ENCODE data around the gene TMEM270.

Gene TMEM270

DNA sequence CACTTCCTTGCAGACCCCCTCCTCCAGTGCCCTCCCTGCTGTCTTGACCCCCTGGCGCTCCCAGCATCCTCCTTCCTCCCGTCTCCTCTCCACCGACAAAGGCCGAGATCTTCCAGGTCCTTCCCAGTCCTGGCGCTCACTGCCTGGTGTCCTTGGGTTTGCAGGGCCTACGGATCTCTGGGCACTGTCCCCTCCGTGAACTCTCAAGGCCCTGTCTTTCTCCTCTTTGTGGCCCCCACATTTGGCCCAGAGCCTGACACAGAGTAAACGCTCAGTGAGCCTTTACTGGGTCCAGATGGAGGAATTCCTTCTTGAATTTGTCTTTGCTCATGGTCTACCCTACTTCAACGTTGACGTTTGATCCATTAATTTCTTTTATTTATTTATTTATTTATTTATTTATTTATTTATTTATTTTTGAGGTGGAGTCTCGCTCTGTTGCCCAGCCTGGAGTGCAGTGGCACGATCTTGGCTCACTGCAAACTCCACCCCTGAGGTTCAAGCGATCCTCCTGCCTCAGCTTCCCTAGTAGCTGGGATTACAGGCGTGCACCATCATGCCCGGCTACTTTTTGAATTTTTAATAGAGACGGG is 29.7 kb downstream of the TMEM270 start:
- DNase-seq = no peak

GRCh38 chr7:73891178-73891885 is 30.4 kb downstream of the TMEM270 start:
- no peak for DNase-seq

DNA sequence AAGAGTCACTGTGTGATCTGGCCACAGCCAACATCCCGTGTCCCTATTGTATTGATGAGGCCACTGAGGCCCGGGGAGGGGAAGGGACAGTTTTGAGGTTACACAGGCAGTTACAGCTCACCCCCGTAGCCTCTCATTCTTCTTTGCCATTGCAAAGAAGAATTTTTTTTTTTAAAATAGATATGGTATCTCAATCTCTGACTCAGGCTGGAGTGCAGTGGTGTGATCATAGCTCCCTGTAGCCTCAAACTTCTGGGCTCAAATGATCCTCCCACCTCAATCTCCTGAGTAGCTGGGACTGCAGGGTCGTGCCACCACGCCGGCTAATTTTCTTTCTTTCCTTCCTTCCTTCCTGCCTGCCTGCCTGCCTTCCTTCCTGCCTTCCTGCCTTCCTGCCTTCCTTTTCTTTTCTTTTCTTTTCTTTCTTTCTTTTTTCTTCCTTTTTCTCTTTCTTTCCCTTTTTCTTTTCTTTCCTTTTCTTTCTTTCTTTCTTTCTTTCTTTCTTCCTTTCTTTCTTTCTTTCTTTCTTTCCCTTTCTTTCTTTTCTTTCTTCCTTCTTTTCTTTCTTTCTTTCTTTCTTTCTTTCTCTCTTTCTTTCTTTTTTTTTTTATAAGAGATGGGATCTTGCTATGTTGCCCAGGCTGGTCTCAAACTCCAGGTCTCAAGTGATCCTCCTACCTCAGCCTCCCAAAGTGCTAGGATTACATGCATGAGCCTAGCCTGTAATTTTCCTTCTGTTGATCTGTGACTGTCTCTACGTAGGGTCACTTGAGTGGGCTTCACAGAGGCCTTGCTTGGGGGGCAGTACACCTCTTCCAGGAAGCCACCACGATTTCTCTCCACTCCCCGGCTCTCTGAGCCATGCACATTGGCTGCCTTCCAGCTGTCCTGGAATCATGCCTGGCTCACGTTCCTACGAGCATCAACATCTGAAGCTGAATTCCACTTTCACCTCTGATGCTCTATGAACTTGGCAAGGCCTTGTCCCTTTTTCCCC is 31.3 kb downstream of the TMEM270 start:
- DNase-seq = no peak

DNA sequence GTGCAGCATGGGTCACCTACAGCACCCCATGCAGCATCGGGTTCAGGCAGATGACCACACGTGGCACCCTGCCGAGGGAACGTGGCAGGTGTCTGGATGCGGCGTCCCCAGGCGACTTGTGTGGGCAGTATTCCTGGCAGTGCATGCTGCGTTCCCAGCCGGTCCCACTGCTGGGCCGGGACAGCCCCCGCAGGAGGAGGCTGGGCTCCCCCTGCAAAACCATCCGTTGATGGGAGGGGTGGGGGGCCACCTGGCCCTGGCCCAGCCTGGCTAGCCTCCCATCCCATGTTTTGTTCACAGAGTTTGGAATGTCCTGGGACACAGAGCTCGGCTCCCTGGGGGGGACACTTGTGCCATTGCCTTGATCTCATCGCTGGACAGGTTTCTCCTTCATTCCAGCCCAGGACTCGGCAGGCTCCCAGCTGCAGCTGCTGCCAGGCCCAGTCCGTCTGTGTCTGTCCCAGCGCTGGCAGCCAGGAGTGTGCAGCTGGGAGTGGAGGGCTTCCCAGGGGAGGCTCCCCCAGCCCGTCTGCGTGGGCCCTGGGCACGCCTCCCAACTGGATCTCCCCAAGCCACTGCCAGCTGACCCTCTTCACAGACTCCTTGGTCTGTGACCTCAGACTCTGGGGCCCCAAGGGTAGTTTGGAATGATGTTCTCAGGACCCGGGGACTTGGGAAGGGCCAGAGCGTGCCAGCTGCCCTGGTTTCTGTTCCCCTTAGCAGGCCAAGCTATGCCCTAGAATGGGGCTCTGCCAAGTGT is 32.6 kb downstream of the TMEM270 start:
- DNase-seq = no peak

GRCh38 chr7:73894166-73894565 is 33.2 kb downstream of the TMEM270 start:
- no peak for DNase-seq

GRCh38 chr7:73894733-73895551 is 34.0 kb downstream of the TMEM270 start:
- no peak for DNase-seq

DNA sequence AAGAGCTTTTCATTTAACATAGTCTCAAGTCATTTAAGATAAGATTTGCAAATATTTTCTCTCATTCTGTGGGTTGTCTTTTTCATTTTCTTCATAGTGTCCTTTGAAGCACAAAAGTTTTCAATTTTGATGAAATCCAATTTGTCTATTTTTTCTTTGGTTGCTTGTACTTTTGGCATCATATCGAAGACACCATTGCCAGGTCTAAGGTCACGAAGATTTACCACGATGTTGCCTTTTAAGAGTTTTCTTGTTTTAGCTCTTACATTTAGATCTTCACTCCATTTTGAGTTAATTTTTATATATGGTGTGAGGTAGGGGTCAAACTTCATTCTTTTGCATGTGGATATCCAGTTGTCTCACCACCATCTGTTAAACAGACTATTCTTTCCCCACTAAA is 34.7 kb downstream of the TMEM270 start:
- DNase-seq = no peak

DNA sequence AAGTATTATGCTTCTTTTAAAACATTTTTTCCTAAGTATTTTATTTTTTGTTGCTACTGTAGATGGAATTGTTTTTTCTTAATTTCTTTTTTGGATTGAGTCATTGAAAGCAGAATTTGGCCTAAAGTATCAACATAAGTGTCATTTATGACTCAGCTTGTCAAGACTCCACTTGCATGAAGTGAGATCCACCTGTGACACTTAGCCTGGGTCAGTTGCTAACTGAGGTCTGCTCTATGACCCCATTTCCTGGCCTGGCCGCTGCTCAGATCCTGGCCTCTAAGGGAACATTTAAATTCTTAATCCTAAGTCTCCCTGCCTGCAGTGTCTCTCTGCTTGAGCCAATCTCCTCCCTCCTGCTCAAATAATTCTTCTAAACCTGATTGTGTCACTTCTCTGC is 35.5 kb downstream of the TMEM270 start:
- DNase-seq = no peak

GRCh38 chr7:73899731-73900142 is 38.8 kb downstream of the TMEM270 start:
- no peak for DNase-seq

- DNase-seq = no peak
These were observed 39.3 kb downstream of the TMEM270 start for GRCh38 chr7:73900286-73900685.

- DNase-seq = no peak
These were observed 40.4 kb downstream of the TMEM270 start for GRCh38 chr7:73901231-73901822.

DNA sequence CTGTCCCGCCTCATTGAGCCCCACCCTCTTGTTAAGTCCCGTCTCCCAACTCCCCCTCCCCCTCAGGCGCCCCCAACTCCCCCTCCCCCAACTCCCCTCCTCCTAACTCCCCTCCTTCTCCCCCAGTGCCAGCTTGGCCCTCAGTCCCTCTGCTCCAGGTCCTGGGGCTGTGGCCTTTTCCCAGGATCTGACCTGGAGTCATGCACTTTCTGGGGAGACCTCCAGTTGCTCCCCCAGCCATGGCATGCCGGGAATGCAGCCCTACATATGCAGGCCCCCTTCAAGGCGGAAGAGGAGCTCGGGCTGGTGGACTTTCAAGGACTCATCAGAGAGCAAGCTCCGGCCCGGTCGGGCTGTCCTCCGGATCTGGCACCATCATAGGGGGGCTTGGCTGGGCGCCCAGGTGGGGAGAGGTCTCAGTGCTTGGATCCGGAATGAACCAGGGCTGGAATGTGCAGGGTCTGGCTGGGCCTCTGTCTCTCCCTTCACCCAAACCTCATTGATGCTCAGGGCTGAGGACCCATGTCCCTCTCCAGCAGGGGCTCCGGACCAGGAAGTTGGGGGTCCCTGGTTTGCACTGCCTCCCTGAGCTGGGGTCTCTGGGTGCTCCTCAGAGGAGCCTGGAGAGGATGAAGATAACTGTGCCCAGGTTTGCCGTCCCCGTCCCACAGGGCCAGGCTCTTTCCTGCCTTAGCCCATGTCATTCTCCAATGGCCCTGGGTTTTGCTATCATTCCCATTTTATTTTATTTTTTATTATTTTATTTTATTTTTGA is 41.1 kb downstream of the TMEM270 start:
- no peak for DNase-seq

- no peak for DNase-seq
These were observed 42.6 kb downstream of the TMEM270 start for GRCh38 chr7:73903321-73904218.

- no peak for DNase-seq
These were observed 43.5 kb downstream of the TMEM270 start for GRCh38 chr7:73904219-73905137.

DNA sequence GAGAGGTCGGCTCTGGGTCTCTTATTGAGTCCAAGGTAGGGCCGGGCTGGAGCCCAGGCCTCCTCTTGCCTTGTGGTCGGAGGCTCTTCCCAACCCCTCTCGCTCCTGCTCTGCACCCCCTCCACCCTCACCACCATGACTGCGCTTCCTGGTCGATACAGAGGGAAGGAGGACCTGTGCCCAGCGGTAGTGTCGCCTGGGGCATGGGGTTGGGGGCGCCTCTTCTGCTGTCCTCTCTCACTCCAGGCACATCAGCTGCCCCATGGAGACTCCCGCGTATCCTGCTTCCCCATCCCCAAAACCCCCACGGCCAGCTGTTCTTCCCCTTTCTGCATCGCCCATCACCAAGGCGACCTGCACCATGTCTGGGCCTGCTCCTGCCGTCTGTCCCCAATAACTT is 44.4 kb downstream of the TMEM270 start:
- DNase-seq = no peak

DNA sequence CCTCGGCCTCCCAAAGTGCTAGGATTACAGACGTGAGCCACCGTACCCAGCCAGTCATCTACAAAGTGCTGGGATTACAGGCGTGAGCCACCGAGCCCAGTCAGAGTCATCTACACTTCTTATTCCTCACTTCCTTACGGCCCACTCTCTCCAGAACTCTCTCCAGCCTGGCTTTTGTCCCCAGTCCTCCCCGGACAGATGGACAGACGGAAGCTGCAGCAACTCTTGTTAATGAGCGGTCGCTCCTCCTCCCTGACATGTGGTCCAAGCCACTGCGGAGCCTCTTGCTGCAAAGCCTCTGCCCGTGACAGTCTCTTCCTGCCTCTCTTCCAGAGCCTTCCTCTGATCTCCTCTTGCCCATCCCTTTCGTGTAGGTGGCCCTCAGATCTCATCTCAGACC is 45.9 kb downstream of the TMEM270 start:
- DNase-seq = no peak

DNA sequence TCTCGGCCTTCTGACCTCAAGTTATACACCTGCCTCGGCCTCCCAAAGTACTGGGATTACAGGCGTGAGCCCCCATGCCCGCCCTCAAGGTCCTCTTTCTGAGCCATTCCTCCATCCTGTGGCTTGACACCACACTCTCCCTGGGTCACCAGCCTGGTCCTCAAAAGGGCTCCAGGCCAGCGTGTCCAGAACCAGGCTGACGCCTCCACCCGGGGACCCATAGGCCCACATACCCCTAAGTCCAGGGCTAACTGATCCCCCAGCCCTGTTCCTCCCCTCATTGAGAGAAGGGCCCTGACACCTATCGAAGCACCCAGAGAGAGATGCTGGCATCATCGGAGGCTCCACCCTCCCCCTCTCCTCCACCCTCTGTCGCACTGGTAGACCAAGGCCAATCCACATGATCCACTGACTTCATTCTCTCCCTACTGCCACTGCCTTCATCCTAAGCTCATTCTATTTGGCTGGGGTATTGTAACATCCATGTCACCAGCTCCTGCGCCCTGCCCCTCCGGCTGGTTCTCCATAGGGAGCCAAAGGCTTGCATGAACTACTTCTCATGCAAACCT is 46.7 kb downstream of the TMEM270 start:
- no peak for DNase-seq

- no peak for DNase-seq
These were observed 47.2 kb downstream of the TMEM270 start for GRCh38 chr7:73908123-73908611.

Measured in COR-L47 (cell line).